Femur (tissue), 1 donor: Measurements from ENCODE around the gene UBE4B.

ENCODE experiments used
- DNase-seq: peaks from one replicate; pipeline ENCODE4 v3.0.0-alpha.2; 2017

Gene UBE4B

DNA sequence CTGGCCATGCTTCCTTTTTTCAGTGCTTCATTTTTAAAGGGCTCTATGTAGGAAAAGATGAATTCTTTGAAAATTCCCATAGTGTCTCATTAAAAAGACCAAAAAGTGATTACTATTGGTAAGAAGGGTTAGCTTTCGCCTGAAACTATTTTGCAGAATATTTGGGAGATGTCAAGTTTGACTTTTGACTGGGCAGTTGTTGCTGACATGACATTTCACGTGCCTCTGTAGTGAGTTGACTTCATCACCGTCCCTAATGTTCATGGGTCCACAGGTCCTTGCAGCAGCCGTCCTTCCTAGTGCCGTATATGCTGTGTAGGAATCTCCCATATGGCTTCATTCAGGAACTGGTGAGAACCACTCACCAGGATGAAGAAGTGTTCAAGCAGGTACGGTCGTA lies 88.9 kb downstream of the UBE4B start:
- no peak for DNase-seq

GRCh38 chr1:10122926-10123325 lies 90.2 kb downstream of the UBE4B start:
- no peak for DNase-seq

DNA sequence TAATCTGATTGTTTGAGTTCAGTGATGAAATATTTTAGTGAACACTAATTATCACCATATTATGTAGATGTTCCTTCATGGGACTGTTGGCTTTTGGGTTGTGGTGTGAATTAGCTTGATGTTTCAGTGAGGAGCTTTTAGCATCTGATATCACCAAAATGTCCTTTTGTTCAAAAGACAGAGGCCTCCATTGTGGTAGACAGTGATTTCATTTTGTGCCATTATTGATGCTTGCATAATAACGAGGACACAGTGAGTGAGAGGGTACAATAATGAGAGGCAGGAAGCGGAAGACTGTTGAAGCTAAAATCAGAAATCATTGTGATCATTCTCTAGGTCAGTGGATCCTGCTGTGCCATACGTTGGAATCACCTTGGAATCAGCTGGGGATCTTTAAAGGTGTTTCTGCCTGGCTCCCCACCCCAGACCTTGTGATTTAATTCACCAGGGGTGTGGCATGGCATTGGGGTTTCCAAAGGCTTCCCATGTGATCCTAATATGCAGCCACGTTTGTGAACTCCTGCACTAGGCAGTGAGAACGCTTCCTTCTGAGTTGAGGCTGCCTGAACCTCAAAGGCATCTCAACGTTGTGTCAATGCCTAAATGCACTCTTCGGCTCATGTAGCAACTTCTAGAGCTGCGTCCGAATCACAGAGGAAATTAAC lies 95.5 kb downstream of the UBE4B start:
- no peak for DNase-seq

GRCh38 chr1:10132316-10132715 lies 99.6 kb downstream of the UBE4B start:
- no peak for DNase-seq

DNA sequence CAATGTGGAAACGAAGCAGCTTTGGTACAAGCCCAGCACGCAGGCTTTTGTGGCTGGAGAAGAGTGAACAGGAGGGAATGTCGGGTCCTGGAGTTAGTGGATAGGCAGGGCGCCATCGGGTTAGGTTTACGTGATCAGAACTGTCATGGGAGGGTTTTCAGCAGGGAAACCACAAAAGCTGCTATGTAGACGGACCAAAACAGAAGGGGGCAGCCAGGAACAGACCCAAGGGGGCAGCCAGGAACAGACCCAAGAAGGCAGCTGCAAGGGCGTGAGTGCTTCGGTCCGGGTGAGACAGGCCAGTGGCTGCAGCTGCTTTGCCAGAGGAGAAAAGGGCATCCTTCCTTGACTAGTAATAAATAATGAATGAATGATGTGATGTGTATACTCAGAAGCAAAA lies 100.1 kb downstream of the UBE4B start:
- no peak for DNase-seq

- DNase-seq, result no peak
Measured at GRCh38 chr1:10140981-10141380, 108.2 kb downstream of the UBE4B start.

DNA sequence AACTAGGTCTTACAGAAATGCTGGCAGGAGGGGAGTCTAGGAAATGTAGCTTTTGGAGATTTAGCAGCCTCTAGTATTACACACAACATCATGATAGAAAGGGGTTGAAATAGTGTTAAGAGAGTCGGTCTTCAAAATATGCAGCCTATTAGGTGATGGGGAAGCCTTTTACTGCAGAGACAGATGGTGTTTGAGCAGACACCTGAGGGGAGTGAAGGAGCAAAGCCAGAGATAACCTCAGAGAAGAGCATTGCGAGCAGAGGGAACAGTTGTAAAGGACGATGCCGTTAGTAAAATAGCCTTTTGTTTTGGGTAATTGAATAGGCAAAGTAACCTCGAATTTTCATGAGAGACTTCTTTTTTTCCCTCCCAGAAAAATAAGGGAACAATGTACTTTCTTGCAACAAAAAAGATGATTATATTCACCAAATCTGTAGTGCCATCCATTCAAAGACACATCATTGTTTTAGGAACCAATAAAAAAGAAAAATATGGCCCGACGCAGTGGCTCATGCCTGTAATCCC lies 111.3 kb downstream of the UBE4B start:
- no peak for DNase-seq

- no peak for DNase-seq
Measured at GRCh38 chr1:10146391-10146790, 113.6 kb downstream of the UBE4B start.

- DNase-seq, result no peak
Measured at GRCh38 chr1:10149231-10149630, 116.5 kb downstream of the UBE4B start.

DNA sequence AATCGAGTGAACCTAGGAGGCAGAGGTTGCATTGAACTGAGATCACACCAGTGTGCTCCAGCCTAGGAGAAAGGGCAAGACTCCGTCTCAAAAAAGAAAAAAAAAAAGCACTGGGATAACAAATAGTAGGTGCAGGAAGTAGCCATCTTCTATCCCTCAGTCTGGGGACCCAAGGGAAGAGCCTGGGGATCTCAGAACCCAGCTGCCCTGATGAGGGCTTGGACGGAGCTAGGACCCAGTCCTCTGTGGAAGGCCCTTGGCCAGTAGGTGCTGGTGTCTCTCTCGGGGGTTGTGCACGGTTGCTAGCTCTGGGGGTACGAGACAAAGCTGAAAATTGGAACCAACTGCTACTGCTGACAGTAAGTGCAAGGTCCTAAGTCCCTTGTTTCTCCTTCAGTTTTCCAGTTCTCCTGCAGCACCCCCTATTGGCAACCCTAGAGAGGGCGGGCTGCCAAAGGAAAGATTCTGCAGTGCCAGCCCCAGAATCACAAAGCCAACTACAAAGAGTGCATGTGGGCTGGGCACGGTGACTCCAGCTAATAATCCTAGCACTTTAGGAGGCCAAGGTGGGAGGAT lies 120.0 kb downstream of the UBE4B start:
- peak; percentile 56 for DNase-seq

DNA sequence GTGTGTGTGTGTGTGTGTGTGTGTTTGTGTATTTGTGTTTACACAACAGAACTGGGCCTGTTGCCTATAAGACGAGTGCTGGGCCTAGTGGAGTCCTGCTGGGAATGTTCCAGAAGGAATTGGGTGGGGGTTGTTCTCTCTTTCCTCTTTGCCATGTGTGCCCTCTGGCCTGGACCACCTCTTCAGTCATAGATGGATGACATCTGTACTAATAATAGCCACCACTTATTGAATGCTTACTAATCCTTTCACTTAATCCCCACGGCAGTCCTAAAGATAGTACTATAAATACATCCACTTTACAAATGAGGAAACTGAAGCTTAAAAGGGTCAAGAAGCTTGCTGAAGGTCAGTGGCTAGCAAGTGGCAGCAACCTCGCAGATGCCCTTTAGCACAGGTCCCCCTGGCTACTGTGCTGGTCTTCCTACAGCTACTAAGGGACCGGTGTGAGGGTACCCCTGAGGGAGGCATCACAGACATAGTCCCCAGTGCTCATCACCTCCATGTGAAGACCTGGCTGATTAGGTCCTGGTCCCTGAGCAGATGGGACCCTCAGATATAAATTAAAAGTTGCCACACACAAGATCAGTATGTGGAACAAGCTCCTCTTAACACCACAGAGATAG lies 122.4 kb downstream of the UBE4B start:
- no peak for DNase-seq

- no peak for DNase-seq
Measured at GRCh38 chr1:10160173-10160572, 127.4 kb downstream of the UBE4B start.

DNA sequence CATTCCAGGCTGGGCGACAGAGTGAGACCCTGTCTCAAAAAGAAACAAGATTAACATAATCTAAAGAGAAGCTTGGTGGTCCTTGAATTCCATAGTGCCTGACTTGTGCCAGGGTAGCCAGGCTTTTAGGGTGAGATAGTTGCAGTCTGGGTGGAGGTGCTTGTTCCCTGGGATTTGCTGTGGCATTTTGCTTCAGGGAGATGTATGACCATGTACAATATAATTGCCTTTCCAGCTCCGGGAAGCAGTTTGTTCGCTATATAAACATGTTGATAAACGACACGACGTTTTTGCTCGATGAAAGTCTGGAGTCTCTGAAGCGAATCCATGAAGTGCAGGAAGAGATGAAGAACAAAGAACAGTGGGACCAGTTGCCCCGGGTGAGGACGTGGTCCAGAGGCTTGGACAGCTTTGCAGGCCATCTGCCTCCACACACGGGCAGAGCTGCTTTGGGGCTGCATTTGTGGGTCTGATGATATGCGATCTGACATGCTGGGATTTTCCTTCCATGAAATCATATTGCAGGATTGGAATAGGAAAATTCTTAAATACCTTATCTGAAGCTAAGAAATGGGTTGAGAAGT lies 128.2 kb downstream of the UBE4B start:
- no peak for DNase-seq

- peak; percentile 70 for DNase-seq
Measured at GRCh38 chr1:10161541-10162290, 129.0 kb downstream of the UBE4B start.

- no peak for DNase-seq
Measured at GRCh38 chr1:10168912-10169514, 136.3 kb downstream of the UBE4B start.

DNA sequence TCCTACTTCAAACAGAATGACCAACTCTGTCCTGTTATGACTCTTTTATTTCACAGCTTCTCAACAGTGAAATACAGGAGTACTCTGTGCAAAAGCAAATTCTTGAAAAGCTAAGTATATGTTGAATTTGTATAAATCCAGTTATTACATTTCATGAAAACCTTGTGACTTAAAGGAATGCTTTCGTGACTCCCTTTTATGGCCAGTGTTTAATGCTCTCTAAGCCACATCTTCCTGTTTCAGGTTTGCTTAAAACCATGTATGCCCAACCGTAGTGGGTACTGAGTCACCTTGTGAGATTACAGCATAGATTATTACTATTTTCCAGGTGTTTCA lies 137.4 kb downstream of the UBE4B start:
- DNase-seq, result no peak

GRCh38 chr1:10171105-10171767 lies 138.5 kb downstream of the UBE4B start:
- DNase-seq, result no peak

- no peak for DNase-seq
Measured at GRCh38 chr1:10171995-10172669, 139.4 kb downstream of the UBE4B start.

GRCh38 chr1:10173582-10173981 lies 140.8 kb downstream of the UBE4B start:
- no peak for DNase-seq

DNA sequence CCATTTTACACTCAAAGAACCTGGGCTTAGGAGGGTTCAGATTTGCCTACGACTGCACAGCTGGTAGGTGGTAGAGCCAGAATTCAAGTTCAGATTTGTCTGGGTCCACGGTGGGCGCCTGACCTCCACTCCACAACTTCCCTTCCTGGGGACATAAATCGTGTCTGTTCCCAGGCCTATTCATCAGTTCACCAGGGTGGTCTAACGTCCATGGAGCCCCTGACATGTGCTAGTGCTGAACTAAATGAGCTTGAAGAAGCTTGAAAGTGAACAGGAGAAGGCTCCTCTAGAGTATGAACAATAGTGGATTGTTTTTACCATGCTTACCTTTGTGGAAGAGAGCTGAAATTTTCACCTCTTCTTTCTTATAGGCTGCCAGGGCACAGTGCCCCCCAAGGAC lies 145.1 kb downstream of the UBE4B start:
- no peak for DNase-seq

DNA sequence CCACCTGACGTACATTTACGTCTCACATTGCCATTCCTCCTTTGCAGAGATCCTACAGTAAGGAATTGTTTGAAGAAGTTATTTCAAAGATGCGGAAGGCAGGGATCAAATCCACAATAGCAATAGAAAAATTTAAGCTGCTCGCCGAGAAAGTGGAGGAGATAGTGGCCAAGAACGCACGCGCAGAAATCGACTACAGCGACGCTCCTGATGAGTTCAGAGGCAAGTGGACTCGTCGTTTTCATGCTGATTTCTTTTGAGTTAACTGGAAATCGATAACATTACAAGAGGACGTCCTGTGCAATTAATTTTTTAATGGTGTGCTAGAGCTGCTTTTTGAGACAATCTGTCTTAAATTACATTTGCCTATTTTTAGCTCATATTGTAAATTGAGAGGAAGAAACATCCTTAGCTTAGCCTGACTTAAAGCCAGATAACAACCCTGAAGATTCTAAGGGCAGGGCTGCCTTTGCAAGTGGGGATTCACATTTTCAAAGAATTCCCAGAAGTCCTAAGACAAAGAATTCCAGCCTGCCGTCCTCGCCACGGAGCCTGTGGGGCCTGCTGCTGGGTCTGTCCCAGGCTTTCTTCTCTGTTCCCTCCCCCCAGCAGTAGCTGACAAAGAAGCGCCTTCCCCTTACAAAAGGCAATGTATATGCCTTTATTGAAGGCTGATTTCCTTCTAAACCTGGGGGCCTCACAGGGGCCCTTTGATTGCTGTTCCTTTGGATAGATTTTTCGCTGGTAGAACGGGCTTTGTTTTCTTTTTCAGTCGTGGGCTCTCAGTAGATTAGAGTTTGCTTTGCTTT lies 146.0 kb downstream of the UBE4B start:
- no peak for DNase-seq
